Smooth muscle cell (in vitro differentiated cells): Measurements from ENCODE around the gene BRPF1. TPM values are rescaled to one million over a fixed set of nuclear protein-coding genes. Genes with fewer than 3 reads are reported as not detected.

Experiments
- DNase-seq: peaks from one replicate; lab custom pipeline; 2025; ENCODE audit not compliant: unreplicated experiment; lab: John Stamatoyannopoulos, UW
- H2AFZ ChIP-seq: fragments of 200-600 bp; sonication (generic); 2 replicates; pipeline ENCODE4 v1.6.0; 2016; ENCODE audit warnings: antibody characterized with exemption, low read depth, mild to moderate bottlenecking
- H3F3A ChIP-seq: fragments of 200-600 bp; sonication (generic); 2 replicates; pipeline ENCODE4 v1.6.0; 2017; ENCODE audit warnings: antibody characterized with exemption, low read depth
- H3K27ac ChIP-seq: fragments of 200-600 bp; sonication (generic); 2 replicates; pipeline ENCODE4 v1.5.1; 2016; ENCODE audit warnings: low read depth, mild to moderate bottlenecking
- H3K27me3 ChIP-seq: fragments of 200-600 bp; sonication (generic); 2 replicates; pipeline ENCODE4 v1.6.1; 2016; ENCODE audit warnings: low read depth, mild to moderate bottlenecking
- H3K36me3 ChIP-seq: fragments of 200-600 bp; sonication (generic); 2 replicates; pipeline ENCODE4 v1.5.1; 2016; ENCODE audit warnings: low read depth
- H3K4me1 ChIP-seq: fragments of 200-600 bp; sonication (generic); 2 replicates; pipeline ENCODE4 v1.5.1; 2016; ENCODE audit warnings: low read depth
- H3K4me2 ChIP-seq: fragments of 200-600 bp; sonication (generic); 2 replicates; pipeline ENCODE4 v1.6.0; 2016; ENCODE audit warnings: mild to moderate bottlenecking
- H3K4me3 ChIP-seq: fragments of 200-600 bp; sonication (generic); 2 replicates; pipeline ENCODE4 v1.5.1; 2016; ENCODE audit warnings: mild to moderate bottlenecking
- H3K79me2 ChIP-seq: fragments of 200-600 bp; sonication (generic); 2 replicates; pipeline ENCODE4 v1.6.0; 2016; ENCODE audit warnings: low read depth, mild to moderate bottlenecking
- H3K9ac ChIP-seq: fragments of 200-600 bp; sonication (generic); 2 replicates; pipeline ENCODE4 v1.6.0; 2016; ENCODE audit warnings: low read depth
- H3K9me3 ChIP-seq: fragments of 200-600 bp; sonication (generic); replicated peaks from 2 replicates; pipeline ENCODE4 v1.5.1; 2016; ENCODE audit warnings: low read depth
- H4K20me1 ChIP-seq: fragments of 200-600 bp; sonication (generic); 2 replicates; pipeline ENCODE4 v1.6.0; 2016; ENCODE audit warnings: low read depth
- CTCF ChIP-seq: fragments of 200-600 bp; sonication (generic); IDR thresholded peaks from 2 replicates; pipeline ENCODE4 v1.5.1; 2017; ENCODE audit warnings: borderline replicate concordance, mild to moderate bottlenecking, antibody characterized with exemption; ENCODE audit not compliant: insufficient read depth, poor library complexity, severe bottlenecking
- WGBS: methylation state at CpG from one replicate; pipeline ENCODE4 v1.1.7; 2016; ENCODE audit warnings: low lambda C conversion rate; 5-methylcytosine and 5-hydroxymethylcytosine counted together
- polyA plus RNA-seq: library from polyadenylated mRNA; unstranded; fragments of >200 nt; fragmentation: Nextera tagmentation; extraction: Ambion mirVana; gene quantifications from 2 replicates; pipeline ENCODE4 v1.2.1, GENCODE V29; 2016
- total RNA-seq: library from RNA; depleted of rRNA; stranded (reverse); fragments of >200 nt; gene quantifications from 2 replicates; pipeline ENCODE4 v1.2.3, GENCODE V29; 2014

The BRPF1 gene
- total and polyA plus RNA-seq, 2 experiments from 2014 or later: 13.9 to 17.1 TPM

DNA sequence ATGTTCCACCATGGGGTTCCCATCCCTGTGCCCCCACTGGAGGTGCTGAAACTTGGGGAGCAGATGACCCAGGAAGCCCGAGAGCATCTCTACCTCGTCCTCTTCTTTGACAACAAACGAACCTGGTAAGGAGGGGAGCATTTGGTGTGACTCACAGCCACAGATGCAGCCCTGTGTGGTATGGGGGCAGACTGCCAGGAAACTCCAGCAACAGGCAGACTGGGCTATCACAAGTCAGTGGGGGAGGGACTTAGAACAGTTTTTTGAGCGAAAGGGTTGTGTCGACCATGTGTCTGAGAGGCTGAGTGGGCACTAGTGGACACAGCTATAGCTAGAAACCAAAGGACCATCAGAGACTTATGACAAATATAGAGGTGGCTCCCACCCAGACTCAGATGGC is 14.8 kb downstream of the BRPF1 start:
- no peaks in the 10 kb centered on the region for H3K36me3 ChIP-seq
- H3K9me3 ChIP-seq: no peaks in the 10 kb centered on the region
- H4K20me1 ChIP-seq: no peaks in the 10 kb centered on the region
- DNase-seq: no peak
- no peak overlapping the region for H3K4me3 ChIP-seq
- 35% methylated on average over 5 of the region's 5 CpGs for WGBS
- peak overlapping the region; percentile 56 for H3K4me2 ChIP-seq
- no peak overlapping the region for H3K9ac ChIP-seq
- no peak for TF ChIP-seq CTCF
- H3K27ac ChIP-seq: peak overlapping the region; percentile 71
- no peak overlapping the region for H2AFZ ChIP-seq
- no peaks in the 10 kb centered on the region for H3K27me3 ChIP-seq
- H3K79me2 ChIP-seq: peaks cover 6% of the 10 kb centered on the region
- H3K4me1 ChIP-seq: peaks cover 10% of the 10 kb centered on the region
- peaks cover 28% of the 10 kb centered on the region for H3F3A ChIP-seq

DNA sequence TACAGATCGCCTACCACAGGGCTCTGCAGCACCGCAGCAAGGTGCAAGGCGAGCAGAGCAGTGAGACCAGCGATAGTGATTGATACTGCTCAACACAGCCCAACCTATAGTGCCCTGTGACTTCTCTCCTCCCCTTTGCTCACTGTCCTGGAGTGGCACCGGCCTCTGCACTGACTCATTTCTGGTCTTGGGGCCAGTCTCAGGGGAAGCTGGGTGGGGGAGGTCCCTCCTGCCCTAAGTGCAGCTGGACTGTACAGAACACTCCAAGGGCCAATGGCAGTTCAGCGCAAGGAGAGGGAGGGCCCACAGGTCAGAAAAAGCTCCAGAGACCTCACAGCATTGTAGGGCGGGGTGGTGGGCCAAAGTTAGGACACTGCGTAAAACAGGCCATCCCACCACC is 15.7 kb downstream of the BRPF1 start:
- Histone ChIP-seq H3K36me3 (no peaks in the 10 kb centered on the region), H3K4me1 (peaks cover 10% of the 10 kb centered on the region), H3F3A (peaks cover 28% of the 10 kb centered on the region), H3K4me2 (peak overlapping the region; percentile 56), H4K20me1 (no peaks in the 10 kb centered on the region), H3K79me2 (peaks cover 7% of the 10 kb centered on the region), H3K4me3 (no peak overlapping the region), H3K9me3 (no peaks in the 10 kb centered on the region), H3K9ac (no peak overlapping the region), H3K27ac (peak overlapping the region; percentile 71), H3K27me3 (no peaks in the 10 kb centered on the region), H2AFZ (no peak overlapping the region)
- no peak for TF ChIP-seq CTCF
- WGBS: 84% methylated on average over 8 of the region's 8 CpGs
- DNase-seq: no peak

DNA sequence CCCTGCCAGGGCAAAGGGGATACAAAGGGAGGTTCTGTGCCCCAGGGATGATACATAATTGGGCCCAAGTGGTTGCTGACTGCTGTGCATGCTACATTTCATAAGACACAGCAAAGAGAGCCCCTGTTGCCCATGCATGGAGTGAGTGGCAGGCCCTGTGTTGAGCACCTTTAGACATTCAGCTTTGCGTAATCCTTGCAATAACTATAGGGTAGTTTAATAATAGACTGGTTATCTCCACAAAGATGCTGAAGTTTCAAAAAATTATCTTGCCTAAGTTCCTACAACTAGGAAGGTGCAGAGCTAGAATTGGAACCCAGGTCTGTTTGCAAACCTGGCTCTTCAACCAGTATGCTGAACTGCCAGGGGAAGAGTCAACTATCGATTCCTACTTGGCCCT is 16.5 kb downstream of the BRPF1 start:
- Histone ChIP-seq H3K36me3 (no peaks in the 10 kb centered on the region), H3K4me3 (no peak overlapping the region), H3K9me3 (no peaks in the 10 kb centered on the region), H2AFZ (no peak overlapping the region), H3K4me2 (no peak overlapping the region), H3K27ac (no peak overlapping the region), H3K27me3 (no peaks in the 10 kb centered on the region), H3K9ac (no peak overlapping the region), H4K20me1 (no peaks in the 10 kb centered on the region), H3K4me1 (peaks cover 10% of the 10 kb centered on the region), H3K79me2 (peaks cover 7% of the 10 kb centered on the region), H3F3A (peaks cover 28% of the 10 kb centered on the region)
- TF ChIP-seq CTCF: no peak
- WGBS: 98% methylated on average over 2 of the region's 2 CpGs
- DNase-seq: no peak

DNA sequence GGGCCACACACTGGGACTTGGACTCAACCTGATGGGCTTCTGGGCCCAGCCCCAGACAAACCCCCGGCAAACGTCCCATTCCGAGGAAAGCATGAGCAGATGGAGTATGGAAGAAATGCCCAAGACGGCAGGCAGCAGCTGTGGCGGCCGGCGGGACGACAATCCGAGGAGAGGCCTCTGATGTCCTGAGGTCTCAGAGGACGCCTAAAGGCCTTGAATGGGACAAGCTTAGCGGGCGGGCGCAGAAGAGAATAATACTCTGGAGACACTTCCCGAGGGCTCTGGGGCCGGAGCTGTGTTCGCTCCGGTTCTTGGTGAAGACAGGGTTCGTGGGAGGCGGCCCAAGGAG is 17.7 kb downstream of the BRPF1 start:
- H3K27ac ChIP-seq: peak overlapping the region; percentile 63
- H3K9ac ChIP-seq: peak overlapping the region; percentile 33
- peak overlapping the region; percentile 62 for H3K4me3 ChIP-seq
- peaks cover 28% of the 10 kb centered on the region for H3F3A ChIP-seq
- H3K9me3 ChIP-seq: no peaks in the 10 kb centered on the region
- H3K27me3 ChIP-seq: no peaks in the 10 kb centered on the region
- H3K36me3 ChIP-seq: no peaks in the 10 kb centered on the region
- H3K79me2 ChIP-seq: peaks cover 7% of the 10 kb centered on the region
- TF ChIP-seq CTCF: no peak
- H4K20me1 ChIP-seq: no peaks in the 10 kb centered on the region
- 8% methylated on average over 19 of the region's 19 CpGs for WGBS
- no peak overlapping the region for H2AFZ ChIP-seq
- H3K4me2 ChIP-seq: peak overlapping the region; percentile 83
- DNase-seq: no peak
- H3K4me1 ChIP-seq: peaks cover 10% of the 10 kb centered on the region
